ENCODE results near the gene CDYL2. TPM values are rescaled to one million over a fixed set of nuclear protein-coding genes. Genes with fewer than 3 reads are reported as not detected.

The CDYL2 gene
- total RNA-seq, 4 donors from 2014 or later: 0.80 to 3.5 (median 2.3) TPM

GRCh38 chr16:80564394-80564793, 240.0 kb downstream of the CDYL2 start:
- intact Hi-C loops (cut with DNase I; ENCODE audit: low total_unique reads) (no loop called here), in situ Hi-C loops (cut with MboI; ENCODE audit: low pct_ligation_motif_present in 1 of 4, low pct_unique_long_range_greater_than_20kb in 1 of 4, low sequenced_read_pairs in 3 of 4) (no loop called here)
- no peak for DNase-seq
- no peaks in the 10 kb centered on the region for H3K9me3 ChIP-seq
- no peak for TF ChIP-seq EP300 (IDR thresholded peaks at IDR 0.05; ENCODE audit: low read depth)
- TF ChIP-seq POLR2AphosphoS5 (IDR thresholded peaks at IDR 0.05): no peak
- TF ChIP-seq POLR2A (IDR thresholded peaks at IDR 0.05): no peak
- no peak for TF ChIP-seq CTCF (IDR thresholded peaks at IDR 0.05)
- H3K4me3 ChIP-seq: no peak overlapping the region
- H3K27ac ChIP-seq: no peak overlapping the region
- WGBS, 2 donors (ENCODE audit: low coverage in 1 of 2): 42 to 71% methylated on average over 3 to 7 of the region's 7 CpGs
- peaks cover 7% of the 10 kb centered on the region for H3K27me3 ChIP-seq
- no peaks in the 10 kb centered on the region for H3K36me3 ChIP-seq
- H3K4me1 ChIP-seq: no peaks in the 10 kb centered on the region

- TF ChIP-seq EP300 (IDR thresholded peaks at IDR 0.05; ENCODE audit: low read depth) (no peak), POLR2A (IDR thresholded peaks at IDR 0.05) (no peak), POLR2AphosphoS5 (IDR thresholded peaks at IDR 0.05) (no peak), CTCF (IDR thresholded peaks at IDR 0.05) (no peak)
- H3K4me1 ChIP-seq: no peaks in the 10 kb centered on the region
- H3K27me3 ChIP-seq: peaks cover 7% of the 10 kb centered on the region
- H3K9me3 ChIP-seq: no peaks in the 10 kb centered on the region
- intact Hi-C loops (cut with DNase I; ENCODE audit: low total_unique reads): no loop called here
- in situ Hi-C loops (cut with MboI; ENCODE audit: low pct_ligation_motif_present in 1 of 4, low pct_unique_long_range_greater_than_20kb in 1 of 4, low sequenced_read_pairs in 3 of 4): no loop called here
- H3K36me3 ChIP-seq: no peaks in the 10 kb centered on the region
- whole genome bisulfite sequencing, 2 donors (ENCODE audit: low coverage in 1 of 2): 75 to 88% methylated on average over 3 of the region's 3 CpGs
- no peak overlapping the region for H3K27ac ChIP-seq
- no peak overlapping the region for H3K4me3 ChIP-seq
- DNase-seq: no peak
These were observed 241.3 kb downstream of the CDYL2 start for GRCh38 chr16:80563066-80563465.

GRCh38 chr16:80559369-80559768, 245.0 kb downstream of the CDYL2 start:
- peaks cover 2% of the 10 kb centered on the region for H3K27me3 ChIP-seq
- no peaks in the 10 kb centered on the region for H3K36me3 ChIP-seq
- H3K9me3 ChIP-seq: no peaks in the 10 kb centered on the region
- DNase-seq: no peak
- intact Hi-C loops (cut with DNase I; ENCODE audit: low total_unique reads): no loop called here
- WGBS, 2 donors (ENCODE audit: low coverage in 1 of 2): 67 to 69% methylated on average over 4 of the region's 4 CpGs
- peaks cover 0 to 4% (median 0%) of the 10 kb centered on the region in 4 donors for H3K4me1 ChIP-seq
- no peak overlapping the region for H3K4me3 ChIP-seq
- in situ Hi-C loops (cut with MboI; ENCODE audit: low pct_ligation_motif_present in 1 of 4, low pct_unique_long_range_greater_than_20kb in 1 of 4, low sequenced_read_pairs in 3 of 4): no loop called here
- TF ChIP-seq POLR2A (IDR thresholded peaks at IDR 0.05): no peak
- no peak for TF ChIP-seq EP300 (IDR thresholded peaks at IDR 0.05; ENCODE audit: low read depth)
- no peak for TF ChIP-seq CTCF (IDR thresholded peaks at IDR 0.05)
- no peak for TF ChIP-seq POLR2AphosphoS5 (IDR thresholded peaks at IDR 0.05)
- H3K27ac ChIP-seq: no peak overlapping the region

- WGBS, 2 donors (ENCODE audit: low coverage in 1 of 2): 38 to 51% methylated on average over 2 to 5 of the region's 5 CpGs
- no peak for DNase-seq
- Histone ChIP-seq H3K27me3 (no peaks in the 10 kb centered on the region), H3K27ac (no peak overlapping the region), H3K9me3 (no peaks in the 10 kb centered on the region), H3K36me3 (no peaks in the 10 kb centered on the region), H3K4me1 (peaks cover 0 to 4% (median 0%) of the 10 kb centered on the region in 4 donors), H3K4me3 (no peak overlapping the region)
- in situ Hi-C loops (cut with MboI; ENCODE audit: low pct_ligation_motif_present in 1 of 4, low pct_unique_long_range_greater_than_20kb in 1 of 4, low sequenced_read_pairs in 3 of 4) (no loop called here), intact Hi-C loops (cut with DNase I; ENCODE audit: low total_unique reads) (no loop called here)
- TF ChIP-seq EP300 (IDR thresholded peaks at IDR 0.05; ENCODE audit: low read depth) (no peak), CTCF (IDR thresholded peaks at IDR 0.05) (no peak), POLR2A (IDR thresholded peaks at IDR 0.05) (no peak), POLR2AphosphoS5 (IDR thresholded peaks at IDR 0.05) (no peak)
These were observed 247.4 kb downstream of the CDYL2 start for GRCh38 chr16:80557037-80557436.
